Activated T-helper 2 cell treated with anti-CD3 and anti-CD28 coated beads, Interferon-gamma antibody, Interleukin-2, Interleukin-4, amounts not matched to agents 10 μg/mL and 5 μg/mL and 100 μg/mL, durations not matched to agents 14 hours and 24 hours and 36 hours (primary cell): Measurements from ENCODE around the gene OVCH2. TPM values are rescaled to one million over a fixed set of nuclear protein-coding genes. Genes with fewer than 3 reads are reported as not detected.
"Not testable (repeated sequence)": the region's sequence is repeated elsewhere in the genome, so short reads cannot be mapped to it uniquely, and the experiment has no call there.

Experiments
- DNase-seq: peaks from one replicate; pipeline ENCODE4 v3.0.0; 2021; ENCODE audit warnings: low spot score
- H3K27ac Mint-ChIP-seq: one replicate; pipeline ENCODE4 v1.8.0; 2021; ENCODE audit warnings: mixed read lengths
- H3K27me3 Mint-ChIP-seq: one replicate; pipeline ENCODE4 v1.8.0; 2021; ENCODE audit warnings: low read depth, mixed read lengths
- H3K36me3 Mint-ChIP-seq: one replicate; pipeline ENCODE4 v1.8.0; 2021; ENCODE audit warnings: low read depth, mixed read lengths
- H3K4me1 Mint-ChIP-seq: one replicate; pipeline ENCODE4 v1.8.0; 2021; ENCODE audit warnings: low read depth, mixed read lengths
- H3K4me3 Mint-ChIP-seq: one replicate; pipeline ENCODE4 v1.8.0; 2021; ENCODE audit warnings: low read depth, mild to moderate bottlenecking, moderate library complexity, mixed read lengths
- H3K9me3 Mint-ChIP-seq: one replicate; pipeline ENCODE4 v1.8.0; 2021; ENCODE audit warnings: mixed read lengths
- intact Hi-C: fragments of 100-400 bp; cut with micrococcal nuclease; formaldehyde crosslinking; loops from one replicate; pipeline ENCODE4 v1.15.1; 2023
- total RNA-seq: library from RNA; stranded (reverse); gene quantifications from 2 replicates; pipeline ENCODE4 v1.2.3, GENCODE V29; 2022

Gene OVCH2
- total RNA-seq, 1 donor from 2014 or later = not detected

DNA sequence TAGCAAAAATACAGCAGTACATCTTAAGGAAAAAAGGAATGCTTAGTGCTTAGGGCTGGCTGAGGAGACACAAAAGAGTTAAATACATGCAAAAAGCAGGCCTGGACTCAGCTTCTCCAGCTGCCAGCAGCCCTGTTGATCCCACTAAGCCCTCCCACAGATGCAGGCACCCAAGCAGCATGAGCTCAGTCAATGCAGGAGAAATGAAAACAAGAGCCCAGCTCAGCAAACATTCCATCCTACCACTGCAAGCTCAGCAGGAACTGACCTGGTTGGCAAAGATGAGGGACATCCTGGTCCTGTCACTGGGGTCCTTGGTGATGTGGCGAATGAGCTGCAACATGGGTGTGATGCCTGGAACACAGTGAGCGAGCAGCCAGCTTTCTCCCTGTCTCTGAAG, 38.8 kb downstream of the OVCH2 start:
- Mint-ChIP-seq H3K27me3 (peaks cover 4% of the 10 kb centered on the region), H3K4me3 (no peak overlapping the region), H3K4me1 (peaks cover 5% of the 10 kb centered on the region), H3K36me3 (no peaks in the 10 kb centered on the region), H3K9me3 (no peaks in the 10 kb centered on the region), H3K27ac (no peak overlapping the region)
- intact Hi-C loops = no loop called here
- no peak for DNase-seq

DNA sequence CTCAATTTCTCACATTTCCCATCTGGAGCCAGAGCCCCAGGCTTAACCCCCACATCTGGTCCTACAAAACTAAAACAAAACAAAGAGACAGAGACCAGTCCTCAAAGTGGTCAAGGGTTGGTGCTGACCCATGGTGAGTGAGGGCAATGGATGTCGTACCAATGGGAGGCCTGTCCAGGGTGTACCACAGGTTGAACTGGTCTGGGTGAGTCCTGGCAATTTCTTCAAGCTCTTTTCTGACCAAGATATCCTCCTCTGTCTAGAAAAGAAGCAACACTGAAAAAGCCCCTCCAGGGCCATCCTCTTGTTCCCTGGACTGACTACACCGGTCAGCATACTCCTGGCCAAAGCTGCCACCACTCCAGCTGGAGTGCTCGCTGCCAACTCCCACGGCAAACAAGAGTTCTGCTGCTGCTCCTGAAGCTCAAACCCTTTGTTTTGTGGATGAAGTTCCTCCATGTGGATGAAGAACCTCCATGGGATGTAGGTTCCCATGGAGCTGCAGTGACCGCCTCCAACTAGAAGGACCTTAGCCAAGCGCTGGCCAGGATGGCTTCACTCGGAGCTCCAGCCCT, 39.9 kb downstream of the OVCH2 start:
- H3K27me3 Mint-ChIP-seq = no peaks in the 10 kb centered on the region
- H3K4me1 Mint-ChIP-seq = peaks cover 2% of the 10 kb centered on the region
- DNase-seq = no peak
- H3K9me3 Mint-ChIP-seq = no peaks in the 10 kb centered on the region
- intact Hi-C loops = no loop called here
- H3K4me3 Mint-ChIP-seq = no peak overlapping the region
- H3K36me3 Mint-ChIP-seq = no peaks in the 10 kb centered on the region
- H3K27ac Mint-ChIP-seq = no peak overlapping the region

DNA sequence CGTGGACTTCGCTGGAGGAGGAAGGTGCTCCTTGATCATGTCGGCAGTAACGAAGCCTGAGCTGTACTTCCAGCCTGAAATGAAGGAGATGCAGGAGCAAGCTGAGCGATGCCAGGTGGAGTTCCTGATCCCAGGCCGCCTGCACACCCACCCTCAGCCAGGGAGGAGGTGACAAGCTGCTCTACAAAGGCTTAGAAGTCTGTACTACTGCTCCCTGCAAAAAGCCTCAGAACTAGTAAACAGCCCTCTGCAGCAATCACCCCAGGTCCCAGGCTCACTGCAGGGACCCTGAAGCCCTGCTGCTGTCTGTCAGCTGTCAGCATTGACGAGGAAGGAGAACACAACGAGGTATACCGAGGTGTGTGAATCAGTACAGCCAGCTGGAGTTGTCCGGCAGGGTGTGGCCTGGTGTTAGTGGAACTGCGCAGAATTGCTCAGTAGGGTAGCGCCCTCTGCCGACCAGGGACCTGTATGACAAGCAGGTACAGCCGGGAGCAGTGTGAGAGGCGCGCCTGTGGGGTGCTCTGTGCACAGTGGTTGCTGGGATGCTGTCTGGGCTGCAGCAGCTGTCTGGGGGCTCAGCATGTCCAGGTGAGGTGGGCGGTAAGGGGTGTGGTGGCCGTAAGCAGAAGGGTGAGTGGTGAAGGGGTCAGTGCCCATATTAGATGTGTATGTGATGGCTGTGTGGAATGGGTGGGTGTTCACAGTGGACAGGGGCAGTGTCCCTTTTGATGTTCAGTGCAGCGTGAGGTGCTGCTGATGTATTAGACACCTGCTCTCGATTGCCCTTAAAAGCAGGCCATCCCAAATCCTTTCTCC, 40.6 kb downstream of the OVCH2 start:
- H3K9me3 Mint-ChIP-seq = no peaks in the 10 kb centered on the region
- peaks cover under 1% of the 10 kb centered on the region for H3K4me1 Mint-ChIP-seq
- DNase-seq = peak; percentile 50
- H3K27ac Mint-ChIP-seq = peak overlapping the region; percentile 42
- no peaks in the 10 kb centered on the region for H3K27me3 Mint-ChIP-seq
- no peaks in the 10 kb centered on the region for H3K36me3 Mint-ChIP-seq
- intact Hi-C loops = loop anchor here (1.0 kb wide), 1 partner anchor 152 kb away; the partner anchor contains the start of gene PPFIBP2
- no peak overlapping the region for H3K4me3 Mint-ChIP-seq

DNA sequence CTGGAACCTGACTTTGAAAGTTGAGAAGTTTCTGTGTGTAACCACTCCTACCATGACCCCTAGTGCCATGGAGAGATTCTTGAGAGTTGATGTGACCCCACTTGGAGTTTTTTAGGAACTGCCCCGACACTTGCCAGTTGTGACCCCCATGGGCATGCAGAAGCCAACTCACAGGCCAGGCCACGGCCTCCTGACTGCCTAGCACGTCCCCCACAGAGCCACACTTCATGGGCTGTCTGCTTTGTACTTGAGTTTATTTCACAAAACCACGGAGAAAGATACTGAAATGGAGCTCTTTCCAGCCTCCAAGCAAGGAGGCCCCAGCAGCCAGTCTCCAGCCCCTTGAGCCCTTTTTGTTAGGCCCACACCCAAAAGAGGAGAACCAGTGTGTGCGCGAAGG, 41.4 kb downstream of the OVCH2 start:
- no peak overlapping the region for H3K27ac Mint-ChIP-seq
- H3K9me3 Mint-ChIP-seq = no peaks in the 10 kb centered on the region
- intact Hi-C loops = loop anchor here (1.0 kb wide), 1 partner anchor 152 kb away; the partner anchor contains the start of gene PPFIBP2
- DNase-seq = no peak
- no peaks in the 10 kb centered on the region for H3K4me1 Mint-ChIP-seq
- no peaks in the 10 kb centered on the region for H3K27me3 Mint-ChIP-seq
- no peaks in the 10 kb centered on the region for H3K36me3 Mint-ChIP-seq
- no peak overlapping the region for H3K4me3 Mint-ChIP-seq

DNA sequence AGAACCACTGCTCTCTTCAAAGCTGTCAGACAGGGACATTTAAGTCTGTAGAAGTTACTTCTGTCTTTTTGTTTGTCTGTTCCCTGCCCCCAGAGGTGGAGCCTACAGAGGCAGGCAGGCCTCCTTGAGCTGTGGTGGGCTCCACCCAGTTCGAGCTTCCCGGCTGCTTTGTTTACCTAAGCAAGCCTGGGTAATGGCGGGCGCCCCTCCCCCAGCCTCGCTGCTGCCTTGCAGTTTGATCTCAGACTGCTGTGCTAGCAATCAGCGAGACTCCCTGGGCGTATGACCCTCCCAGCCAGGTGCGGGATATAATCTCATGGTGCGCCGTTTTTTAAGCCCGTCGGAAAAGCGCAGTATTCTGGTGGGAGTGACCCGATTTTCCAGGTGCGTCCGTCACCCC, 42.7 kb downstream of the OVCH2 start:
- DNase-seq, intact Hi-C loops, H3K36me3 Mint-ChIP-seq, H3K27me3 Mint-ChIP-seq, H3K4me3 Mint-ChIP-seq, H3K4me1 Mint-ChIP-seq, H3K9me3 Mint-ChIP-seq, H3K27ac Mint-ChIP-seq: not testable (repeated sequence)

DNA sequence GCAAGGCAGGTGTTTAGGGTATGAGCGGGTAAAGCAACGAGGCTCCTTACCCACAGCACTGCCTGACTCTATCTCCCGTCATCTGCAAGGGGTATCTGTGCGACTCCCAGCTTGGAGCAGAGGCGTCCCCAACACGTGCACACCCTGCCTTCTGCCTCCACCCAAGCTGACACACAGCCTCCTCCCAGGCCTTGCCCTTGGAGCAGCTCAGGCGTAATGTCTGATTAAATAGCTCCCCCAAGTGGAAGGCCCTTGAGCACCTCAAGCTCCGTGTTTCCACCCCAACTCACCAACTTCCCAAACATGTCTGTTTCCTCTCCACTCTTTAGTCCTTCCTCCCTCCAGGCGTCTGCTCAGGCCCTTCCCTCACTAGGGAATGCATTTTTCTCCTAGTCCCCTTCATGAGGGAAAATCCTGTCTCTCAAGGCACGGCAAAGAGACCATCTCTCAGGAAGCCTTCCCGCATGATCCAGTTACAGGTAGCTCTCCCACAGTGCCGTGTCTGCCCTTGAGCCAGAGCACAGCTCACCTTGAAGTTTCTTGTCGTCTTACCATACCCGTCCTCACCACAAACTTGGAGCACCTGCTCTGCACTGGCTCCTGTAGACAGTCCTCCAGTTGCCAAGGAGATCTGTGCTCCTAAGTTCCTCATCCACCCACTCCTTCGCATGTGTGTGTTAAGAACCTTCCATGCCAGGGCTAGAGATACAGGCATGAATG, 48.8 kb downstream of the OVCH2 start:
- no peaks in the 10 kb centered on the region for H3K27me3 Mint-ChIP-seq
- H3K4me3 Mint-ChIP-seq = no peak overlapping the region
- DNase-seq = no peak
- H3K9me3 Mint-ChIP-seq = no peaks in the 10 kb centered on the region
- H3K36me3 Mint-ChIP-seq = no peaks in the 10 kb centered on the region
- intact Hi-C loops = no loop called here
- no peak overlapping the region for H3K27ac Mint-ChIP-seq
- H3K4me1 Mint-ChIP-seq = no peaks in the 10 kb centered on the region

DNA sequence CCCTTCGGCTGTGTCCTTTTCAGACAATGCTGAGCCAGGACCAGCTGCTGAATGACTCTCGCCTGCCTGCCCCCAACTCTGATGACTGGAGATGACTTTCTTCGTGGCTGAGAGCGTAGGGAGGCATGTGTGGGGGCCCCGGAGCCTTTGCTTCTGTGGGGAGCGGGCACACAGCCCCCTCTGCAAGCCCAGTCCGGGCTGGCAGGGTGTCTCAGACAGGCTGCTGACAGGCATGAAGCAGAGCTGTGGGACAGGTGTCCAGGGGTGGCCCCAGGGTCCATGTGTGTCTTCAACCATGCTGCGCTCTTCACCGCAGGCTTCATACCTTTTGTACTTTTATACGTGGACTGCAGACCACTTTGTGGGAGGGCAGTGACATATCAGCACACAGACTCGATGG, 49.6 kb downstream of the OVCH2 start:
- H3K4me3 Mint-ChIP-seq = no peak overlapping the region
- no peak for DNase-seq
- intact Hi-C loops = no loop called here
- no peaks in the 10 kb centered on the region for H3K36me3 Mint-ChIP-seq
- no peaks in the 10 kb centered on the region for H3K27me3 Mint-ChIP-seq
- no peaks in the 10 kb centered on the region for H3K9me3 Mint-ChIP-seq
- no peak overlapping the region for H3K27ac Mint-ChIP-seq
- H3K4me1 Mint-ChIP-seq = no peaks in the 10 kb centered on the region

DNA sequence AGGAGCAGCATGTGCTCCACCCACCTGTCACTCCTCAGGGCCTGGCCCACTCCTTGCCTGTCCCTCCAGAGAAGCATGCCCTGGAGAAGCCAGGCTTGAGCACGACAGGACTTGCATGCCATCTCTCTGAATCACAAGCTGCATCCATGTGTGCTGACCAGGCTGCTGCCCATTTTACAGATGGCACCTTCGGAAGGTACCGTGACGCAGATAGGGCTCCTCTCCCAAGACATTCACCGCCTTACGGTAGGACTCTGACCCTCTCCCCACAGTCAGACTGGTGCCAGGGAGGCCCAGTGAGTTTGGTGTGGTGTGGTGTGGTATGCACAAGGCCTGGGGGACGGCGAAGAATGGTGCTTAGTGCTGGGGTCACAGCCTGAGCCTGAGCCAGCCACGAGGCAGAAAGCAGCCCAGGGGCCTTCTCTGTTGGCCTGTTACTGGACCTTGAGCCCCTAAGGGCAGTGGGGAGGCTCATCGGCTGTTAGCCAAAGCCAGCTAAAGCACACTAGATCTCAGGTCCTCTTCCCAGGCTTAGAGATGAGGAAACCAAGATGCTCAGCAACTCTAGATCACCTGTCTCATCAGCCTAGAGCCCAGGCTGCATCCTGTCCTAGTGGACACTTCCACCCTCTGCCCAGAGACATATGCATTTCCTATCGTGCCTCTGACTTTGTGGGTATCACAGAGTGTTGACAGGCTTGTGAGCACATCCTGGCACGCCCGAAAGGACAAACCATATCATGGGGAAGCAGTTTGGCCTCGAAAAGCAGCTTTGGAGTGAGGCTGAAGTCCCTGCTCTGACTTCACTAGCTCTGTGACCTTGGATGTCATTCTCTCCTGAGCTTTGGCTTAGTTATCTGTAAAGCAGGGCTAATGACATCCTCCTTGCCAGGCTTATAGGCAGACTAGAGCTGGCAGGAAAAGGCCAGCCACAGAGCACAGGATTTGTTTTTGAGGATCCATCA, 50.7 kb downstream of the OVCH2 start:
- intact Hi-C loops = no loop called here
- no peak for DNase-seq
- no peak overlapping the region for H3K27ac Mint-ChIP-seq
- no peaks in the 10 kb centered on the region for H3K36me3 Mint-ChIP-seq
- H3K4me1 Mint-ChIP-seq = no peaks in the 10 kb centered on the region
- H3K4me3 Mint-ChIP-seq = no peak overlapping the region
- no peaks in the 10 kb centered on the region for H3K27me3 Mint-ChIP-seq
- no peaks in the 10 kb centered on the region for H3K9me3 Mint-ChIP-seq

DNA sequence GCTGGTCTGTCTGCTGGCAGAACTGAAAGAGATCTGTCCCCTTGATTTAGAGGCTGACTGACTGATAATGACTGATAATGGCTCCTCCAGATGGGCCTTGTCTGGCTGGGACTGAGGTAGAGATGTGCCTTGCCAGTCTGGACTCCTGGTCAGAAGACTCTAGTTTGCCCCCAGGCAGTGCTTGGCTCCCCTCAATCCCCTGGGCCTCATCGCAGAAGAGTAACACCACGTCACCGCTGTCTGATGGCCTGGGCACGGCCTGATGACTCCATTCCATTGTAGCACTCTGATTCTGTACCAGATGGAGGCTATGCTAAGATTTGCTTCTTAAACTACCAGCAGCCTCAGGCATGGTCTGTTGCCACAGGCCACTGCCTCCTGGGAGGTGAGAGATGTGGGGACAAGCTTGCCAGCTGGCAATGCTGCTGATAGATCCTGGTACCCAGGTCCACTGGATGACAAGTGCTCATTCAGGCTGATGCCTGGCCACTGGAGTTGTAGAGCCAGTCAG, 52.0 kb downstream of the OVCH2 start:
- Mint-ChIP-seq H3K4me3 (no peak overlapping the region), H3K4me1 (no peaks in the 10 kb centered on the region), H3K27ac (no peak overlapping the region), H3K9me3 (no peaks in the 10 kb centered on the region), H3K27me3 (no peaks in the 10 kb centered on the region), H3K36me3 (no peaks in the 10 kb centered on the region)
- intact Hi-C loops = no loop called here
- DNase-seq = no peak

DNA sequence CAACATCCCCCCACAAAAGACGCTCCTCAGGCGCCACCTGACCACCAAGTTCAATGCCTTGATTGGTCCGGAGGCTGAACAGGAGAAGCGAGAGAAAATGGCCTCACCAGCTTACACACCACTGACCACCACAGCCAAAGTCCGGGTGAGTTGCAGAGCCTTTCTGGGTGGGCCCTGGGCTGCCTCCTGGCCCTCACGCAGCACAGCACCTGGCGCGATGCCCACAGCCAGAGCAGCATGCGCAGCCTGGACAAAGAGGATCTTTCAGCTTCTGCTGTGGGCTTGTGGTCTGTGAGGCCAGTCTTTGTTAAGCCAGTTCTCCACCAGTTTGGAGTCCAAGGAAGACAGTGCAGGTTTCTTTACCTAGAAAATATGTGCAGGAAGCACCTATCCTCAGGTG, 54.6 kb downstream of the OVCH2 start:
- Mint-ChIP-seq H3K4me1 (no peaks in the 10 kb centered on the region), H3K27ac (no peak overlapping the region), H3K36me3 (no peaks in the 10 kb centered on the region), H3K9me3 (no peaks in the 10 kb centered on the region), H3K4me3 (no peak overlapping the region), H3K27me3 (no peaks in the 10 kb centered on the region)
- no peak for DNase-seq
- intact Hi-C loops = no loop called here

DNA sequence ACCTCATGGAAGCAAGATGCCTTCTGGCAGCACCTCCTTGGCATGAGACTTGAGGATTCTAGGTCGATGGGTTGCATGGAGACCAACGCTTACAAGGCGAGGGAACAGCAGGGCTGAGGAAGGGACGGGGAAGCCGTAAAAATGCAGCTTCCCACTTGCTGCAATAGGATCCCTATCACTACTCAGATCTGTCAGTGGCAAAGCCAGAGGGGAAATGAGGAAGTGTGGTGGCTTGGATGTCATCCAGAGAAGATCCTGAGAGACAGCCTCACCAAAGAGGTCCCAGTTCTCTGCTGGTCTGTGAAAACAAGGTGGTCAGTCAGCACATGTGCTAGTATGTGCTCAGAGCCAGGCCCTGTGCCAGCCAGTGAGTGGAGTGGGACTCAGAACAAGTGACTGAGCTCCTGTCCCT, 55.1 kb downstream of the OVCH2 start:
- no peak overlapping the region for H3K4me3 Mint-ChIP-seq
- intact Hi-C loops = no loop called here
- H3K36me3 Mint-ChIP-seq = no peaks in the 10 kb centered on the region
- H3K27me3 Mint-ChIP-seq = no peaks in the 10 kb centered on the region
- H3K27ac Mint-ChIP-seq = no peak overlapping the region
- DNase-seq = no peak
- H3K9me3 Mint-ChIP-seq = no peaks in the 10 kb centered on the region
- H3K4me1 Mint-ChIP-seq = no peaks in the 10 kb centered on the region

DNA sequence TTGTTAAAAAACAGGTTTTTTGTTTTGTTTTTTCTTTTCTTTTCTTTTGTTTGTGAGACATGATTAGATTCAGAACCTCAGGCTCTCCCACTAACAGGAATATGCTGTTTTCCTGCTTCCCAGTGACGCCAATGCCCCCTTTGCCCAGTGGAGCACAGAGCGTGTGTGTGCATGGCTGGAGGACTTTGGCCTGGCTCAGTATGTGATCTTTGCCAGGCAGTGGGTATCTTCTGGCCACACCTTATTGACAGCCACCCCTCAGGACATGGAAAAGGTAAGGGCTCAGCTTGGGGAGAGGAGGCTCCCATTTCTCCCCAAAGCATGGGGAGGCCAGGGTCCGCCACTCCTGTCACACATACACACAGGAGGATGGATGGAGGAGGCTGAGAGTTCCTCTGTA, 58.0 kb downstream of the OVCH2 start:
- Mint-ChIP-seq H3K36me3 (no peaks in the 10 kb centered on the region), H3K9me3 (no peaks in the 10 kb centered on the region), H3K4me3 (no peak overlapping the region), H3K27me3 (no peaks in the 10 kb centered on the region), H3K4me1 (no peaks in the 10 kb centered on the region), H3K27ac (no peak overlapping the region)
- intact Hi-C loops = no loop called here
- no peak for DNase-seq
